Spleen (tissue), 11 donors: ENCODE measurements around the gene ZNF836. TPM values are rescaled to one million over a fixed set of nuclear protein-coding genes. Genes with fewer than 3 reads are reported as not detected.

Source experiments
- DNase-seq: peaks from one replicate; pipeline ENCODE4 v3.0.0-alpha.2; 2020
- H3K27ac ChIP-seq, 8 donors: fragments of 200-600 bp; sonication (generic) in 7 of 8; 1 replicate in 4 of 8; 2 replicates in 4 of 8; pipeline versions ENCODE4 v1.5.0 to v1.8.0; 2016 to 2021; ENCODE audit warnings: inconsistent platforms in 4 of 8, mild to moderate bottlenecking in 4 of 8, moderate library complexity in 1 of 8
- H3K27me3 ChIP-seq, 7 donors: fragments of 200-600 bp; sonication (generic) in 6 of 7; replicated peaks in 1 of 7; 1 replicate in 4 of 7; 2 replicates in 3 of 7; pipeline versions ENCODE4 v1.5.0 to v1.8.0; 2016 to 2021; ENCODE audit warnings: inconsistent platforms in 3 of 7, mild to moderate bottlenecking in 1 of 7
- H3K36me3 ChIP-seq, 6 donors: fragments of 200-600 bp; sonication (generic) in 5 of 6; 1 replicate in 4 of 6; 2 replicates in 2 of 6; pipeline versions ENCODE4 v1.5.0 to v1.8.0; 2016 to 2021; ENCODE audit warnings: inconsistent platforms in 2 of 6
- H3K4me1 ChIP-seq, 6 donors: fragments of 200-600 bp; sonication (generic) in 5 of 6; 1 replicate in 3 of 6; 2 replicates in 3 of 6; pipeline versions ENCODE4 v1.5.0 to v1.8.0; 2016 to 2021; ENCODE audit warnings: inconsistent platforms in 3 of 6
- H3K4me3 ChIP-seq, 8 donors: fragments of 200-600 bp; sonication (generic) in 7 of 8; 1 replicate in 4 of 8; 2 replicates in 4 of 8; pipeline versions ENCODE4 v1.5.0 to v1.8.0; 2016 to 2021; ENCODE audit warnings: inconsistent platforms in 4 of 8, mild to moderate bottlenecking in 4 of 8, moderate library complexity in 2 of 8
- H3K9me3 ChIP-seq, 8 donors: fragments of 200-600 bp; sonication (generic) in 7 of 8; 1 replicate in 4 of 8; 2 replicates in 4 of 8; pipeline versions ENCODE4 v1.5.0 to v1.8.0; 2016 to 2021; ENCODE audit warnings: inconsistent platforms in 4 of 8
- POLR2A ChIP-seq, 3 donors: fragments of 450-650 bp; IDR thresholded peaks; one replicate each; pipeline ENCODE4 v1.5.1; 2017; ENCODE audit warnings: antibody characterized with exemption in 3 of 3, mild to moderate bottlenecking in 1 of 3
- POLR2AphosphoS5 ChIP-seq, 3 donors: sonication (generic); formaldehyde crosslinking; IDR thresholded peaks; one replicate each; pipeline ENCODE4 v1.5.1; 2017; ENCODE audit warnings: antibody characterized with exemption in 3 of 3
- WGBS, 5 donors: extraction: QIAGEN DNeasy Blood & Tissue Kit in 3 of 5; methylation state at CpG; one replicate each; pipeline versions ENCODE4 v1.1.5 to v1.1.7; 2013 to 2018; 5-methylcytosine and 5-hydroxymethylcytosine counted together
- intact Hi-C: fragments of 100-400 bp; cut with DNase I; formaldehyde crosslinking; loops from one replicate; pipeline ENCODE4 v1.15.0; 2023; ENCODE audit warnings: low total_unique reads
- polyA plus RNA-seq, 3 donors: library from polyadenylated mRNA; stranded (reverse); fragments of 200-250 nt; gene quantifications; one replicate each; pipeline ENCODE4 v1.2.1, GENCODE V29; 2013
- small RNA-seq, 4 donors: library from RNA; depleted of rRNA; stranded (forward); fragments of <200 nt; gene quantifications; one replicate each; pipeline ENCODE3, GENCODE V24; 2016
- total RNA-seq, 7 donors: library from RNA; depleted of rRNA in 3 of 7; stranded (reverse); fragments of >200 nt in 3 of 7; fragmentation: NEBNext Ultra II Directional in 4 of 7; extraction: Animal tissue kit (Norgen Biotek cat#: 25700) in 4 of 7; gene quantifications; one replicate each; pipeline versions ENCODE4 v1.1.0 to v1.2.1, GENCODE V29; 2016 to 2021
- TF ChIP-seq, protein P1 (sequence below), 11 experiments: fragments of 200-600 bp in 7 of 11; fragments of 450-650 bp in 4 of 11; sonication (generic) in 4 of 11; IDR thresholded peaks in 8 of 11; conservative IDR thresholded peaks in 3 of 11; 1 replicate in 7 of 11; 2 replicates in 4 of 11; pipeline versions ENCODE4 v1.4.0 to v1.8.0; 2016 to 2021; ENCODE audit warnings: antibody characterized with exemption in 11 of 11, inconsistent platforms in 4 of 11, mild to moderate bottlenecking in 1 of 11
- donor health status: healthy with polysubstance abuse.
- donor health status: DM: no; HTN: no; CAD: no; lungs with moderate emphysema.
- donor health status: DM: no; HTN: no; CAD: no.
- donor health status: Bipolar disorder and iron deficiency.
- donor health status: healthy.
- donor health status: DM: no; HTN: no; CAD: no.
- donor health status: DM: yes; HTN: yes; CAD: no.

ZNF836 gene
- total and polyA plus RNA-seq, 10 donors, result 4.9 to 26.8 (median 19.9) TPM

DNA sequence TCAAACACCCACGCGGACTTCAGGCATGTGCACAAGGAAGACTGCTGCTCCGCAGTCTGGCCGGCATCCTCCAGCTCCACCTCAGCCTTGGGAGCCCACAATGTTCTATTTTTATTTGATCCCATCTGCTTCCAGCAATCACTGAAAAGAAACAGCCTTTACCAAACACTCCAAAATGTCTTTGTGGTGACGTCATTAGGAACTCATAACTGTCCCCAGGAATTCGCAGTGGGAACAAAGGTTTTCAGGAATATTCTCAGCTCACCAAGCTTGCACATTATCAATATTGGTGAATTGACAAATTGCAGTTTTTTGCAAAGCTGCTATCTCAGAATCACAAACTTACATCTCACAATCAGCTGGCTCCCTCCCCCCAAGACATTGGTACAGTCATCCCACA lies 60.6 kb downstream of the ZNF836 start:
- intact Hi-C loops, result no loop called here
- no peak for DNase-seq
- Histone ChIP-seq H3K4me1 (no peaks in the 10 kb centered on the region), H3K27ac (no peak overlapping the region), H3K4me3 (no peak overlapping the region), H3K36me3 (peaks cover 4 to 19% (median 9%) of the 10 kb centered on the region in 6 donors), H3K9me3 (peaks cover 46 to 100% (median 100%) of the 10 kb centered on the region in 8 donors), H3K27me3 (no peaks in the 10 kb centered on the region)
- 90 to 96% (median 93%) methylated on average over 6 of the region's 6 CpGs for WGBS, 5 donors
- TF ChIP-seq, protein P1, sequence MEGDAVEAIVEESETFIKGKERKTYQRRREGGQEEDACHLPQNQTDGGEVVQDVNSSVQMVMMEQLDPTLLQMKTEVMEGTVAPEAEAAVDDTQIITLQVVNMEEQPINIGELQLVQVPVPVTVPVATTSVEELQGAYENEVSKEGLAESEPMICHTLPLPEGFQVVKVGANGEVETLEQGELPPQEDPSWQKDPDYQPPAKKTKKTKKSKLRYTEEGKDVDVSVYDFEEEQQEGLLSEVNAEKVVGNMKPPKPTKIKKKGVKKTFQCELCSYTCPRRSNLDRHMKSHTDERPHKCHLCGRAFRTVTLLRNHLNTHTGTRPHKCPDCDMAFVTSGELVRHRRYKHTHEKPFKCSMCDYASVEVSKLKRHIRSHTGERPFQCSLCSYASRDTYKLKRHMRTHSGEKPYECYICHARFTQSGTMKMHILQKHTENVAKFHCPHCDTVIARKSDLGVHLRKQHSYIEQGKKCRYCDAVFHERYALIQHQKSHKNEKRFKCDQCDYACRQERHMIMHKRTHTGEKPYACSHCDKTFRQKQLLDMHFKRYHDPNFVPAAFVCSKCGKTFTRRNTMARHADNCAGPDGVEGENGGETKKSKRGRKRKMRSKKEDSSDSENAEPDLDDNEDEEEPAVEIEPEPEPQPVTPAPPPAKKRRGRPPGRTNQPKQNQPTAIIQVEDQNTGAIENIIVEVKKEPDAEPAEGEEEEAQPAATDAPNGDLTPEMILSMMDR (IDR thresholded peaks at IDR 0.05 in 8 of 11, conservative IDR thresholded peaks at IDR 0.05 in 3 of 11), result no peak
- no peak for TF ChIP-seq POLR2AphosphoS5 (IDR thresholded peaks at IDR 0.05)
- no peak for TF ChIP-seq POLR2A (IDR thresholded peaks at IDR 0.05)

Small RNAs within 50 kb of the gene (small RNA-seq; reads per million reads assigned to genes)
- gene RPL37P23, result 0 reads per million in 4 donors

Other genes starting within 250 kb of the ZNF836 start
- gene ZNF613, start 244.1 kb downstream of the ZNF836 start, total RNA-seq, result 10 to 100 TPM in 1 of 7 donors, 1 to 10 TPM in 6; 4.9 to 11.6 (median 7.0) TPM
- gene ZNF613, start 244.1 kb downstream of the ZNF836 start, polyA plus RNA-seq, result 1 to 10 TPM; 2.8 to 4.0 (median 3.2) TPM
- 10 to 100 TPM; 17.7 to 26.0 (median 20.2) TPM for gene ZNF350, start 184.8 kb downstream of the ZNF836 start, total RNA-seq
- gene ZNF350, start 184.8 kb downstream of the ZNF836 start, polyA plus RNA-seq, result 10 to 100 TPM in 1 of 3 donors, 1 to 10 TPM in 2; 7.9 to 11.3 (median 8.1) TPM
- gene ZNF615, start 163.4 kb downstream of the ZNF836 start, total RNA-seq, result 10 to 100 TPM in 6 of 7 donors, 1 to 10 TPM in 1; 10.0 to 19.9 (median 12.3) TPM
- 1 to 10 TPM; 2.0 to 3.5 (median 3.1) TPM for gene ZNF615, start 163.4 kb downstream of the ZNF836 start, polyA plus RNA-seq
- gene ZNF614, start 143.2 kb downstream of the ZNF836 start, total RNA-seq, result 10 to 100 TPM in 3 of 7 donors, 1 to 10 TPM in 4; 6.3 to 10.9 (median 9.4) TPM
- gene ZNF614, start 143.2 kb downstream of the ZNF836 start, polyA plus RNA-seq, result 1 to 10 TPM; 3.0 to 4.1 (median 4.1) TPM
- 10 to 100 TPM in 6 of 7 donors, 1 to 10 TPM in 1; 9.1 to 20.8 (median 11.6) TPM for gene ZNF432, start 122.8 kb downstream of the ZNF836 start, total RNA-seq
- 10 to 100 TPM in 1 of 3 donors, 1 to 10 TPM in 2; 4.5 to 10.6 (median 7.2) TPM for gene ZNF432, start 122.8 kb downstream of the ZNF836 start, polyA plus RNA-seq
- 10 to 100 TPM; 19.6 to 39.9 (median 29.1) TPM for gene ZNF841, start 75.9 kb downstream of the ZNF836 start, total RNA-seq
- gene ZNF841, start 75.9 kb downstream of the ZNF836 start, polyA plus RNA-seq, result 10 to 100 TPM in 2 of 3 donors, 1 to 10 TPM in 1; 6.0 to 15.0 (median 13.3) TPM
- 10 to 100 TPM in 4 of 7 donors, 1 to 10 TPM in 3; 7.5 to 22.6 (median 10.3) TPM for gene ZNF616, start 31.7 kb downstream of the ZNF836 start, total RNA-seq
- gene ZNF616, start 31.7 kb downstream of the ZNF836 start, polyA plus RNA-seq, result 1 to 10 TPM; 1.3 to 2.1 (median 2.1) TPM
- gene PPP2R1A, start 18.4 kb upstream of the ZNF836 start, total RNA-seq, result 100 to 1,000 TPM; 148 to 200 (median 178) TPM
- gene PPP2R1A, start 18.4 kb upstream of the ZNF836 start, polyA plus RNA-seq, result 100 to 1,000 TPM in 1 of 3 donors, 10 to 100 TPM in 2; 81.1 to 103 (median 99.2) TPM
- 10 to 100 TPM; 11.7 to 24.9 (median 19.1) TPM for gene ZNF766, start 98.0 kb upstream of the ZNF836 start, total RNA-seq
- gene ZNF766, start 98.0 kb upstream of the ZNF836 start, polyA plus RNA-seq, result 1 to 10 TPM; 4.2 to 4.5 (median 4.3) TPM
- 10 to 100 TPM in 5 of 7 donors, 1 to 10 TPM in 2; 9.1 to 17.2 (median 13.4) TPM for gene ZNF480, start 125.5 kb upstream of the ZNF836 start, total RNA-seq
- 10 to 100 TPM in 1 of 3 donors, 1 to 10 TPM in 2; 5.4 to 10.6 (median 9.2) TPM for gene ZNF480, start 125.5 kb upstream of the ZNF836 start, polyA plus RNA-seq
- gene ZNF610, start 164.6 kb upstream of the ZNF836 start, total RNA-seq, result 1 to 10 TPM; 1.3 to 6.4 (median 2.3) TPM
- 1 to 10 TPM in 2 of 3 donors, under 1 TPM in 1; 0.91 to 1.5 (median 1.5) TPM for gene ZNF610, start 164.6 kb upstream of the ZNF836 start, polyA plus RNA-seq
- gene ZNF880, start 198.3 kb upstream of the ZNF836 start, total RNA-seq, result 10 to 100 TPM; 18.8 to 31.7 (median 21.2) TPM
- gene ZNF880, start 198.3 kb upstream of the ZNF836 start, polyA plus RNA-seq, result 10 to 100 TPM; 14.8 to 21.9 (median 18.6) TPM
- 10 to 100 TPM; 23.8 to 38.1 (median 28.7) TPM for gene ZNF528, start 226.2 kb upstream of the ZNF836 start, total RNA-seq
- gene ZNF528, start 226.2 kb upstream of the ZNF836 start, polyA plus RNA-seq, result 1 to 10 TPM; 6.9 to 8.3 (median 7.9) TPM